Stimulated activated CD4-positive, alpha-beta T cell treated with anti-CD3 and anti-CD28 coated beads, Interleukin-4, amount 100 ng/mL, for 4 hours (primary cell): ENCODE results near the gene LY6G6F.

Source experiments
- DNase-seq, 2 experiments: peaks; one replicate each; pipeline ENCODE4 v3.0.0-alpha.2; 2020

Gene LY6G6F

DNA sequence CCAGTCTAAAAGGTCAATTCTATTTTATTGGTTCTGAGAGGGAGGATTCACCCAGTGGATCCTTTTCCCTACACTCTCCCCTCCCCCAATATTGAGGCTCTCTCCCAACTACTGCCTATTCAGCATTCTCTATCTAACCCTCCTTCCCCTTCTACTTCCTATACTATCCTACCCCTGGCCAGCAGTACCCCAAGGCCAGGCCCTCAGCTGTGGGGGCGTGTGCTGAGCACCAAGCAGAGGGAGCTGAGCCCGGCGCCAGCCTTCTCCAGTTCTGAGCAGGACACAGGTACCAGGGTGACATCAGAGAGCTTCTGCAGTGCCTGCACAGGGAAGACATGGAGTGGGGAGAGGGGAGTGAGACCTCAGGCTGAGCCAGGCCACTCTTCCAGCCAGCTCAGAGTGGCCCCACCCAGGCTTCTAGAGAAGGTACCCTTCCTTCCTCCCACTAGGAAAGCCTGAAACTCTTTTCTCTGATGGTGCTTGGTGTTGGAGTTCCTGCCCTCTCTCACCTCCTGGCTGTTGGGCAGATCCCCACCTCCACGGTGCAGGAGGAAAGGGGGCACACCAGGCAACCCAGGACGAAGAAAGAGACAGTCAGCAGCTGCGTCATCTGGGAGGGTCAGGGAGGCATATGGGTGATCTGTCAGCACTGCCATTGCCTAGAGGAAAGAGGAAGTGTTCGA, 20.5 kb downstream of the LY6G6F start:
- DNase-seq = peak in 1 of 2 experiments; percentile 21

DNA sequence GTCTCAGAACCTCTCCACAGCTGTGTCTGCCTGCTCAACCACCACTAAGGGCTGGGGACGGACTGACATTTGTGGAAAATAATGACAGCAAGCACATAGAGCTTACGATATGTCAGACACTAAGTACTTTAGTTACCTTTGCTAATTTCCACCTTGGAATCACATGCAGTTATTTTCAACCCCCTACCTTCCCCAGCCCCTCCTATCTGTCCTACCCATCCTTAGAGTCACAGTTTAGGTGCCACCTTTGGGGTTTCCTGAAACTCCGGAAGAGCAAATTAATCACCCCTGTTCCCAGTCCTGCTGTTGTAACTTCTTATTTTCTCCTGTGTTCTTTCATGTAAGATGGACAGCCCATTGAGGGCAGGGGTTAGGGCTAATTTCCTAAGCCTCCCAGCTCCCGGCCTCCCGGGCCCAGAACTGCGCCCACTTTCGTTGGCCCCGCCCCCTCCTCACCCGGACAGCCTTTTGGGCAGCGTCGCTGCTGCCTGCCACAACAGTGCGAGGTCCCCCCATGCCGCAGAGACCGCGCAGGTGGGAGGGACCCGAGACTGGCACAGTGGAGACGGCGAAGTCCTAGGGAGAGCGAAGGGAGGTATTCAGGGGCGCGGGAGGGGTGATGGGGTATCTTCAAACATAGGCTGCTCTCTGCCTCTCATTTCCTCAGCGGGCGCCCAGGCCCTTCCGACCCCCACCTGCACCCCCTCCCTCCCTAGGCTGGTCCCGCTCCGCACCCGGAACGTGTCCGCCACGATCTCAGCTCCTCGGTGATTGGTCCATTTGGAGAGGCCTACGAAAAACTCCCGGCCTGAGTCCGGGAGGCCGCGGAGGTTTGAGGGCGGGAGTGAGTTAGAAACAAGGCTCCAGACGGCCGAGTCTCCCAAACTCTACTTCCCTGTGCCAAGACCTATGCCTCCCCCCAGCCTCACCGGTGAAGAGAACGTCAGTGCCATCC, 21.3 kb downstream of the LY6G6F start:
- no peak for DNase-seq

GRCh38 chr6:31728767-31729514, 22.3 kb downstream of the LY6G6F start, which contains the start of gene DDAH2:
TSS of gene DDAH2 (minus strand) at chr6:31729299. CDS start at chr6:31729161, 138 bp downstream.
- no peak for DNase-seq

DNA sequence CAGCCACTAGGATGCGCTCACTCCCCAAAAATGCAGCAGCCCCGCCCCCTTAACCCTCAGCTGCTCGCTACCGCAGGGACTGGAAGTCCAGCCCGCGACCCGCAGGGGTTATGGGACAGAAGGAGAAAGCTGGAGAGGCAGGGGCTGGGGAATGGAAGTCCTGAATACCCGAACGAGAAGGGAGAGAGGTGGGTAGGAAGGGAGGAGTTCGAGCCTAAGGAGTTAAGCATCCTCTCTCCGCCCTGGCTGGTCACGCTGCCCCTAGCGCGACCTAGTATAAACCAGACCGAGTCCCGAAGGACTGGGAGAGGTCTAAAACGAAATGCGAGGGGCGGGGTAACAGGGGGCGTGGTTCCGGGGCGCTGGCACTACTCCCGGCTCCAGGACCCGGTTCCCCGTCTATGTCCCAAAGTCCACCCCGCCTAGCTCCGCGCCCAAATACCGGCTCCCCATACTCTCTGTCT, 22.9 kb downstream of the LY6G6F start:
- DNase-seq = peak; percentile 71 to 78

GRCh38 chr6:31729979-31730630, 23.4 kb downstream of the LY6G6F start:
- peak; percentile 53 to 66 for DNase-seq

- DNase-seq = no peak
These were observed 24.0 kb downstream of the LY6G6F start for GRCh38 chr6:31730631-31731086.

- no peak for DNase-seq
These were observed 25.4 kb downstream of the LY6G6F start for GRCh38 chr6:31732029-31732428.

GRCh38 chr6:31733734-31734133, 27.1 kb downstream of the LY6G6F start:
- DNase-seq = no peak

GRCh38 chr6:31734247-31734820, 27.7 kb downstream of the LY6G6F start:
- no peak for DNase-seq

- DNase-seq = peak; percentile 38 to 58
These were observed 28.2 kb downstream of the LY6G6F start for GRCh38 chr6:31734821-31735406.

GRCh38 chr6:31736021-31736767, 29.5 kb downstream of the LY6G6F start, which contains the start of gene CLIC1:
TSS of gene CLIC1 (minus strand) at chr6:31736530. CDS start at chr6:31736300, 230 bp downstream.
- DNase-seq = peak; percentile 78 to 79

- DNase-seq = no peak
These were observed 30.2 kb downstream of the LY6G6F start for GRCh38 chr6:31736768-31737314.

DNA sequence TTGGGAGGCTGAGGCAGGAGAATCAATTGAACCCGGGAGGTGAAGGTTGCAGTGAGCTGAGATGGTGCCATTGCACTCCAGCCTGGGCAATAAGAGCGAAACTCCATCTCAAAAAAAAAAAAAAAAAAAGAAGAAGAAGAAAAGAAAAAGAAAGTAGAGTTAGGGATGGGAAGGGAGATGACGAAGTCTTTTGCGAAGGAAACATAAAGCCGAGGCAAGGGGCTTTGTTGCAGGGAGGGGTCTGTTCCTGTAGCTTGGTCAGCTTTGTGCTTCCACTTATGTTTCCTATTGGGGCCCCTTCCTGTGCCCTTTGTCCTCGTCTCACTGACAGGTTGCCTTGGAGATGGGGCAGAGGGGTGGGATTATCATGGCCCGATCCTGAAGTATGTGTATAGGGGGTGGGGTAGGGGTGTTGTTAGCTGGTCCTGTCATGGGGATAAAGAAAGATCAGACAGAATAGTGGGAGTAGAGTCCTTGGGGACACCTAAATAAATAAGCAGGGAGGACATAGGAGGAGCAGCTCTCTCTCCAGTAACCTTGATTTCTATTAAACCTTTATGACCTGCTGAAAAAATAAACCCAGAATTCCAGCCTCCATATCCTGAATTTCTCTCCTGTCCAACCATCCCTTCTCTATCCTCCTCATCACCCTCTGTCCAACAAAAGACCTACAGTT, 30.8 kb downstream of the LY6G6F start:
- DNase-seq = no peak

DNA sequence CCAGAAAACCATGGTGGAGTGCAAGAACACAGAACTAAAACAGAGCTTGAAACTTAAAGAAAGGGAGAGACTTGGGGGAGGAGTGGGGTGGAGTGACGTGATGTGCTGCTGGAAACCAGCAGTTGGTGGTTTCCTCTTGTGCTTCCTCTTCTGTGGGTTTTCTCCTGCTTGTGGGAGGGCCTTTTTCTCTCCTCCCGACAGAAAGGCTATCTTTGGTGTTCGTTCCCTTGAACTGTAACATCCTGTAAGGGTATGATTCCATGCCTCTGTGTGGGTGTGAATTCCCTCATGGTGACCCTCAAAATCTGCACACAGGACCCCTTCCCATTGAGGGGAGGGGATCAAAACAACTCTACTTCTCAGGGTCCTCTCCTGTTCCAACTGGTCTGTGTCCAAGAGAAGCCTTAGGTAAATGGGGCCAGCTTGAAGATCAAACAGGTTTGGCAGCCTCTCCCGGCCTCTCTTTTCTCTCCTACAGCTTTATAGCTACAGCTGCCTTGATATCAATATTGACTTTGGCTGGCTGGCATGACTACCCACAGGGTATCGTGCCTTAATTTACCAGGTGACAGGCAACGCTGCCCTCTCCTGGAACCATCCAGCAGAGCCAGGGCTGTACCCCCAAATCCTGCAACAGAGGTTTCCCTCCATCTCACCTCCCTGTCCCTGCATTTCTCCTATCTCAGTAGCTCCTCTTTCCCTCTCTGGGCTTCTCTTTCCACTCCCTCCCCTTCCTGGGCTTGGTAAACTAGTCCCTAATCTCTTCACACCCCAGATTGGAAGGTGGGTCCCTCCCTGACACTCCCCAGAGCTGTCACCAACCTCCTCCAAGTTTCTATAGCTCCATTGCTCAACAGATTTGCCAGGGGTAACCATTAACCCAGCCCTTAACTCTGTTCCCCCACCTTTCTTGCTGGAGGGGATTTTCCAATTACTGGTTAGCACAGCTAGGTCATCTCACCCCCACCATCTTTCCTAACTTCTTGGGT, 31.6 kb downstream of the LY6G6F start:
- peak; percentile 30 to 71 for DNase-seq

DNA sequence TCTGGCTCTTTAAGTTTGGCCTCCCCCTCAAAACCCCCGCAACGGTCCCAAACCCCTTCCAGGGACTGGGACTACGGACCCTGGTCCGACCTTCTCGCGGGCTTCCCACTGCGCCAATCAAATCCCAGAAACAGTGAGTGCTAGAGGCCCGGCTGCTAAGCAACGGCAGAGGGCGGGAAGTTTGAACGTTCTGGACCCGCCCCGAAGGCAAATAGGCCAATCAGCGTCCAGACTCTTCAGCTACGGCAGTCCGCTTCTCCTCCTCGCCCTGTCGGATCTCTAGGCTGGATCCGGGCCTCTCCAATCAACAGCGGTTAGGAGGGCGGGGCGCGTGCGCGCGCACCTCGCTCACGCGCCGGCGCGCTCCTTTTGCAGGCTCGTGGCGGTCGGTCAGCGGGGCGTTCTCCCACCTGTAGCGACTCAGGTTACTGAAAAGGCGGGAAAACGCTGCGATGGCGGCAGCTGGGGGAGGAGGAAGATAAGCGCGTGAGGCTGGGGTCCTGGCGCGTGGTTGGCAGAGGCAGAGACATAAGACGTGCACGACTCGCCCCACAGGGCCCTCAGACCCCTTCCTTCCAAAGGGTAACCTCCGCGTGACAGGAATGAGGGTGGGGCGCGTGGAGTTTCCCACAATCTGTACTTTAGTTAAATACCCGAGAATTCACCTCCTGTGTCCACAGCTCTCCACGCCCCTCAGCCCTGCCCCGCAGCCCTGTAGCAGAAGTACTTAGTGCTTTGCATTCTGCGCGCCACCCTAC, 33.2 kb downstream of the LY6G6F start, which contains the start of gene MSH5:
TSS of gene MSH5 (plus strand) at position 367 of the 758 bp plus-strand sequence. CDS start 462 bp downstream, outside the sequence.
- DNase-seq = peak; percentile 92 to 96

- DNase-seq = peak in 1 of 2 experiments; percentile 42
These were observed 33.9 kb downstream of the LY6G6F start for GRCh38 chr6:31740397-31741223.
